AG08395 (cell line): Measurements from ENCODE around the gene RFESD.
A peak's percentile ranks its signal among the peaks of the same experiment; 100 is the strongest.

Experiments used
- DNase-seq: peaks from one replicate; pipeline ENCODE4 v3.0.0; 2012; ENCODE audit warnings: mixed read lengths, low spot score

RFESD gene

DNA sequence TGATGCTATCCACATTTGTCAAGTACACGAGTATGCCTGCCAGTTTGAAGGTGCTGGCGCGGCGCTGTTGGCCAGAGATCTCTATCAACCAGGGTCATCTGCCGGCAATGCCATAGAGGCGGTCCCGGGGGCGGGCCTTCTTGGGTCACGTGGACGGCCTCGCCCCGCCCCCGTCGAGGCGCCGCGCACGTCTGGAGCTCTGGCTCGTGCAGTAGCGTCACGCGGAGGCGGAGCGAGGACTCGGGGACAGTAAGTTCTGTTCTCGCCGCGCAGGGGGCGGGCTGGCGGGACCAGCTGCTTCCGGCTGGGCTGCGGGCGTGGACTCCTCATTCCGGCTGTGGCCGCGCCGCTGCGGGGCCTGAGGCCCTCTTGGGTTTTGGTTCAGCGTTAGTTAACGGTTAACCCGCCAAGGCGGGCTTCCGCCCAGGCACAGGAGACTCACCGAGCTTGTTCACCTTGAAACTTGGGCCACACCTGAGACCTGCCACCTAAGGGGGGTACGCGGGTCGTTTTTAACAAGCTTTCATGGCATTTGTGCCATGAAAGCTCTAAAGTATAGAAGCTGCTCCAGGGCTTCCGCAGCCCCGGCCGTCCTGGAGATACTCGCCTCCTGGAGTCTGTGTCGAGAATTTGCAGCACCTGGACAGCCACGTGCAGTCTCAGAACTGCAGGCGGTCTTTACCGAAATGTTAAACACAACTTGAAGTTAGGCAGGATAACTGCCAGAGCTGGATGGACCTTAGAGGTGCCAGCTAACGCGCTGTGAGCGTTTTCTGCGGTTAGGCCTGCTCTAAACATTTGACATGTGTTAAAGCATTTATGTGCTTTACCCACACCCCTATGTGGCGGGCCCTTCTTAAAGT is at the start of gene RFESD:
Gene RFESD (plus strand): TSS at position 209 of the 863 bp plus-strand sequence. CDS start 5,495 bp downstream, outside the sequence.
- DNase-seq: peak; percentile 96

DNA sequence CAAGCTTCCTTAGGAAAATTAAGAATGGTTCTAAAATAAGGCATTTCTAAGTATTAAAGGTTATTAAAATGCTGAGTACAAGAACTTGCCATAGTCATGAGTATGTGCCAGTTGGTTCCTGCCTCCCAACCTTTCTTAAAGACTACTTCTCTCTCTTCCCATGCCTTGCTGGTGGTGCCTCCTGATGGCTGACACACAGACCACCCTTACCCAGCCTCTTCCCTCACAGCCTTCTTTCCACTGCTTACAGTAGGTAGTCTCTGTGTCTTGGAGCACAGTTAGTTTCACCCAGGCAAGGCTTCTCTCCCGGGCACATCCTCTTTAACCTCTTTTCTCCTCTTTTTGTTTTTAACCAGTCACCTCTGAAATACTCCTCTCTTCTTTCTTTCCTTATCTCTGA is 47.3 kb upstream of the RFESD start:
- DNase-seq: no peak

DNA sequence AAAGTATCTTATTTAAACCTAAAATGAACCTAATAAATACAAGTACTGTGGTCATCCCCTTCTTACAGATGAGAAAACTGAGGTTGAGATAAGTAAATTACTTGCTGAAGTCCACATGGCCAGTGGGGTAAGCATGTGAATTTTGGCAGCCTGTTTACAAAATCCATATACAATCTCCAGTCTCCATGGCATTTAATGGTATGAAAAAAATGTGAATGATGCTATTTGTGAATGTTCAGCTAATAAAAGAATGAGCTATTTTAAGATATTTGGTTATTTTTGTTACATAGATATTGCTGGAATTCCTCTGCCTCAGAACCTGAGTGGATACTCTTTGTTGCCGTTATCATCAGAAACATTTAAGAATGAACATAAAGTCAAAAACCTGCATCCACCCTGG is 46.0 kb upstream of the RFESD start:
- peak; percentile 10 for DNase-seq

DNA sequence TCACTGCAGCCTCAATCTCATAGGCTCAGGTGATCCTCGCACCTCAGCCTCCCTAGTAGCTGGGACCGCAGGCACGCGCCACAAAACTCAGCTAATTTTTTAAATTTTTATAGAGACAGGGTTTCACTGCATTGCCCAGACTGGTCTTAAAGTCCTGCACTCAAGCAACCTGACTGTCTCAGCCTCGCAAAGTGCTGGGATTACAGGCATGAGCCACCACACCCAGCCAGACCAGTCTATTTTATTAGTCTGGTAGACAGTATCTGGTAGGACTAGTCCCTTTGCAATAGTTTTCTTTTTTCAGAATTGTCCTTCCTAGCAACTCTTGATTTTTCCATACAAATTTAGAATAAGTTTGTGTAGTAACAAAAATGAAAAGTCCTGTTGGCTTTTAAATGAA is 40.8 kb upstream of the RFESD start:
- no peak for DNase-seq

DNA sequence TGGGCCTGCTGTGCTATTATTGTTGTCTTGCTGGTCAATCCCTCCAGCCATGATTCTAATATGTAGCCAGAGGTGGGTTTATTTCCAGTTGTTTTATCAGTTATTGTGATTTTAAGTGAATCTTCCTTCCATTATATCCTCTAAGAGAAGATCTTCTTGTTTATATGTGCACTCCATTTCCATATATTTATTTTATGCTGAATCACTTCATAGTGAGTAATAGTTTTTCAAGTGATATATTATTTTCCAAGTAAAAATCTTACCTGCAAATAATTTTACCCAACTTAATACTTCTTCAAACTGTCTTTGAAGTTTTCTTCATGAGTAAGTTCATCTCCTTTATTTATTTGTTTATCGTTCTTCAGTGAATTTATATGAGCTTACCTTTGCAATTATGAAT is 40.2 kb upstream of the RFESD start:
- DNase-seq: no peak

DNA sequence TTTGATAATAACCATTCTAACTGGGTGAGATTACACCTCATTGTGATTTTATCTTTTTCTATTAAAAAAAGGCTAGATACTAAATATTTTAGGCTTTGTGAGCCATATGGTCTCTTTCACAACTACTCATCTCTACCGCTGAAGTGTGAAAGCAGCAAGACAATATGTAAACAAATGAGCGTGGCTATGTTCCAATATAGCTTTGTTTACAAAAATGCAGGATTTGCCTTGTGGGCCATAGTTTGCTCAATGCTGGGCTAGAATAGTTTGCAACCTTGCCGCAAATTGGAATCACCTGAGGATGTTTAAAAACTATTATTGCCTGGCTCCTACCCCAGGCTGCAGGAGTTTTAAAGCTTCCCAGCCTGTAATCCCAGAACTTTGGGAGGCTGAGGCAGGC is 36.9 kb upstream of the RFESD start:
- no peak for DNase-seq

DNA sequence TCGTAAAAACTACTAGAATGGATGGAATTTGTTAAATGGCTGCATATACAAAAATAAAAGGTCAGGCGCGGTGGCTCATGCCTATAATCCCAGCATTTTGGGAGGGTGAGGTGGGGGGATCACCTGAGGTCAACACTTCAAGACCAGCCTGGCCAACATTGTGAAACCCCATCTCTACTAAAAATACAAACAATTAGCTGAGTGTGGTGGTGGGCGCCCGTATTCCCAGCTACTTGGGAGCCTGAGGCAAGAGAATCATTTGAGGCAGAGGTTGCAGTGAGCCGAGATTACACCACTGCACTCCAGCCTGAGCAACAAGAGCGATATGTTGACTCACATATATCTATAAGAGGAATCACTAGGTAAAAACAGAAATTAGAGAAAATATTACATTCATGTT is 36.0 kb upstream of the RFESD start:
- DNase-seq: no peak

DNA sequence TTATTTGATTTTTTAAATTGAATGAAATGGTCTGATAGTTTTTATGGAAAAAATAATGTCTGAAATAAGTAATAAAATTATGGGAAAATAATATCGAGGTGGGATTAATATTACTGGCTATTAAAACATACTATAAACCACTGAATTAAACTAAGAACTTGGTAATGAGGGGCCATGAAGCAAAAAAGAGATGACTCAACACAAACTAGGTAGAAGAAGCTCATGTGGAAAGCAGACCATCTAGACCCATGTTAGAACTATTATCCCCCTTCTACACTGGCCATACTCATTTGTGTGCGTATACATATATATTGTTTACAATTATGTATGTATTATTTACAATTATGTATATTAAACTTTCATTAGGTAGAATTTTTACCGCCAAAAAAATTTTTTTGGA is 35.2 kb upstream of the RFESD start:
- no peak for DNase-seq

DNA sequence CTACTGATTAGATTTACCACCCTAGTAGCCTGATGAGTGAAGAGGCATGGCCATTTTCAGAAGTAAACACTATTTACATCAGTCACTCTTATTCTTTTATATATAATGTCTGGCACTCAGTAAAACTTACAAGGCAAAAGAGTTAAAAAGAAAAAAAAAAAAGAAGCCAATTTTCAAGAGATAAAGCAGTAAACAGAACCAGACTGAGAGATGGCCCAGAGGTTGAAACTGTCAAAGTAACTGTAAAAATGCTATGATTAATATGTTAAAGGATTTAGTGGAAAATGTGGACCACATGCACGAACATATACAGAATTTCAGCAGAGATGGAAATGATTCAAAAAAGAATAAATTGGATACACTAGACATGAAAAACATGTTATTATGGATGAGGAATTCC is 33.1 kb upstream of the RFESD start:
- DNase-seq: no peak

DNA sequence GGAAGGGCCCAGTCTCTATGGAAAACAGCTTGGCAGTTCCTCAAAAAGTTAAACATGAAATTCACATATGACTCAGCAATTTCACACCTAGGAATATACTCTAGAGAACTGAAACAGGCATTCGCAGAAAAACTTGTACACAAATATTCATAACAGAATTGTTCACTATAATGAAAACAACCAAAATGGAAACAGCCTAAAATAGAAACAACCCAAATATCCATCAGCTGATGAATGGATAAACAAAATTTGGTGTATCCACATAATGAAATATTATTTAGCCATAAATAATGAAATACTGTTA is 31.5 kb upstream of the RFESD start:
- no peak for DNase-seq

DNA sequence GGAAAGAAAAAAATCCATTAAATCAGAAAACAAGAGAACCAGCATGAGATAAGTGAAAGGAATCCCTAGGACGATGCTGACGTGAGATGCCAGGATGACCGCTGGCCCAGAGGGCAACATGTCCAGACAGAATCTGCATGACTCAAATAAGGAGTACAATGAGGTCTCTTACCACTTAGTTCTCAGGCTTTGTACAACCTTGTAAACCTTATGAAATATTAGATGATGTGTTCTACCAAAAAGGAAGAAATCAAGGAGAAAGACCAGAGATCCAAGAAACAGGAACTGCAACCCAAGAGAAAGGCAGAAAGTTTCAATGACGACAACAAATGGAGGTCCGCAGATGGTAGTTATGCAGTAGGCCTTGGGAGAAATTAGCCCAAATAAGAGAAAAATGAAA is 29.5 kb upstream of the RFESD start:
- no peak for DNase-seq

DNA sequence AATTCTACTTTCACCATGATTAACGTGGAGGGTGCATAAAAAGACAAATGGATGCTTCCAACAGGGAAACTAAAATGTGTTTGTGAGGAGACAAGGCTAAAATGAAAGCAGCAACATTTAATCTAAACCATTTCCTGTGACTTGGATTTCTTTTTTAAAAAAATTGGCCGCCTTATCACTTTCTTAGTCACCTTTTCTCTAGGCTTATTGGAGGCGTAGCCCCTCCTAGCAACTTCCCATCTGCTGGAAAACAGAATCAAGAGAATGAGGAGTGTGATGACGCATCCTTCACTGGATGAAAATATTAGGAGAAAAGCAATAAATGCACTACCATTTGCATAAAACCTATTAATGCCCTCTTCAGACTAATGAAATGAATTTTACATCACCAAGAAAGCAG is 27.5 kb upstream of the RFESD start:
- DNase-seq: no peak

DNA sequence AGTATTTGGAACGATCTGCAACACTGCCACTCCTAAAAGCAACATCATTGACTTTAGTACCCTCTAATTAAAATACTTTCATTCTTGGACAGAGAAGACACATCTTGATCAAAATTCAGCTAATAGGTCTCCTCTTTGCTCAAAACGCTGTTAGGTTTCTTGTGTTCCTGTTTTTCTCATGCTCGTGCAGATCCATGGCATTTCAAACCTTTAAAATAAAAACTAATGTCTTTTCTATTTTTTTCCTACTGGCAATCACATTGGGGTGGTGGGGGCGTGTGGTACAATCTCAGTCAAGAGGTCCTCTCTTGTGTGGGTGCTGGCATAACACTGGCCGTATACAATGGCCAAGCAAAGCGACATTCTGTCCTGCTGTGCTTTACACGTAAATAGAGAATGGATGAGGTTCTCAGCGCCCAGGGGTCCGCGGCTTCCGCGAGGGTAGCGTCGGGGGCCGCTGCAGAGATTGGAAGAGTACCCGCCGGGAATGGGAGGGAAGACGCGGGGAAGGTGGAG is 27.0 kb upstream of the RFESD start:
- DNase-seq: no peak

DNA sequence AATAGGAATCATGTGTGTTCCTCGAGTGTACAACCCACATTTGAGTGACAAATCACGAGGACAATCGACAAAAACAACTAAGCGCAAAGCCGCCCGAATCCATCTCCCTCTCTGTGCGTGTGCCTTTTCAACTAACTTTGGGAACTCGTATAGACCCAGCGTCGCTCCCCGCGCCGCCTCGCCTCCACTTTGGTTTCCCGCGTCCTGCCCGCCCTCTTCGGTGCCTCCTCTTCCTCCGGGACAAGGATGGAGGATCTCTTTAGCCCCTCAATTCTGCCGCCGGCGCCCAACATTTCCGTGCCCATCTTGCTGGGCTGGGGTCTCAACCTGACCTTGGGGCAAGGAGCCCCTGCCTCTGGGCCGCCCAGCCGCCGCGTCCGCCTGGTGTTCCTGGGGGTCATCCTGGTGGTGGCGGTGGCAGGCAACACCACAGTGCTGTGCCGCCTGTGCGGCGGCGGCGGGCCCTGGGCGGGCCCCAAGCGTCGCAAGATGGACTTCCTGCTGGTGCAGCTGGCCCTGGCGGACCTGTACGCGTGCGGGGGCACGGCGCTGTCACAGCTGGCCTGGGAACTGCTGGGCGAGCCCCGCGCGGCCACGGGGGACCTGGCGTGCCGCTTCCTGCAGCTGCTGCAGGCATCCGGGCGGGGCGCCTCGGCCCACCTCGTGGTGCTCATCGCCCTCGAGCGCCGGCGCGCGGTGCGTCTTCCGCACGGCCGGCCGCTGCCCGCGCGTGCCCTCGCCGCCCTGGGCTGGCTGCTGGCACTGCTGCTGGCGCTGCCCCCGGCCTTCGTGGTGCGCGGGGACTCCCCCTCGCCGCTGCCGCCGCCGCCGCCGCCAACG is 26.3 kb upstream of the RFESD start, which contains the start of gene GPR150:
Gene GPR150 (plus strand): TSS at position 58 of the 840 bp plus-strand sequence. CDS start 189 bp downstream, at position 247.
- DNase-seq: peak; percentile 35

DNA sequence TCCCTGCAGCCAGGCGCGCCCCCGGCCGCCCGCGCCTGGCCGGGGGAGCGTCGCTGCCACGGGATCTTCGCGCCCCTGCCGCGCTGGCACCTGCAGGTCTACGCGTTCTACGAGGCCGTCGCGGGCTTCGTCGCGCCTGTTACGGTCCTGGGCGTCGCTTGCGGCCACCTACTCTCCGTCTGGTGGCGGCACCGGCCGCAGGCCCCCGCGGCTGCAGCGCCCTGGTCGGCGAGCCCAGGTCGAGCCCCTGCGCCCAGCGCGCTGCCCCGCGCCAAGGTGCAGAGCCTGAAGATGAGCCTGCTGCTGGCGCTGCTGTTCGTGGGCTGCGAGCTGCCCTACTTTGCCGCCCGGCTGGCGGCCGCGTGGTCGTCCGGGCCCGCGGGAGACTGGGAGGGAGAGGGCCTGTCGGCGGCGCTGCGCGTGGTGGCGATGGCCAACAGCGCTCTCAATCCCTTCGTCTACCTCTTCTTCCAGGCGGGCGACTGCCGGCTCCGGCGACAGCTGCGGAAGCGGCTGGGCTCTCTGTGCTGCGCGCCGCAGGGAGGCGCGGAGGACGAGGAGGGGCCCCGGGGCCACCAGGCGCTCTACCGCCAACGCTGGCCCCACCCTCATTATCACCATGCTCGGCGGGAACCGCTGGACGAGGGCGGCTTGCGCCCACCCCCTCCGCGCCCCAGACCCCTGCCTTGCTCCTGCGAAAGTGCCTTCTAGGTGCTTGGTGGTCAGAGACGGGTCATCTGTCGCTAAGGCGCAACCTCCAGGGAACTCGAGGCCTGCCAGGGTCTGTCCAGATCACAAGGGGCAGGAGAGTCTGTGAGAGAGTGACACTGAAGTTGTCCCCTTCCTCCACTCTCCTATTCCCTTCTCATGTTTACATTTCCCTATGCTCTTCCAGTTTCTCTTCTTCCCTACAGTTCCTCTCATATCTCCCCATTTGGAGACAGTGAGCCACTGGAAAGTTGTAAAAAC is 25.4 kb upstream of the RFESD start:
- DNase-seq: peak; percentile 28

DNA sequence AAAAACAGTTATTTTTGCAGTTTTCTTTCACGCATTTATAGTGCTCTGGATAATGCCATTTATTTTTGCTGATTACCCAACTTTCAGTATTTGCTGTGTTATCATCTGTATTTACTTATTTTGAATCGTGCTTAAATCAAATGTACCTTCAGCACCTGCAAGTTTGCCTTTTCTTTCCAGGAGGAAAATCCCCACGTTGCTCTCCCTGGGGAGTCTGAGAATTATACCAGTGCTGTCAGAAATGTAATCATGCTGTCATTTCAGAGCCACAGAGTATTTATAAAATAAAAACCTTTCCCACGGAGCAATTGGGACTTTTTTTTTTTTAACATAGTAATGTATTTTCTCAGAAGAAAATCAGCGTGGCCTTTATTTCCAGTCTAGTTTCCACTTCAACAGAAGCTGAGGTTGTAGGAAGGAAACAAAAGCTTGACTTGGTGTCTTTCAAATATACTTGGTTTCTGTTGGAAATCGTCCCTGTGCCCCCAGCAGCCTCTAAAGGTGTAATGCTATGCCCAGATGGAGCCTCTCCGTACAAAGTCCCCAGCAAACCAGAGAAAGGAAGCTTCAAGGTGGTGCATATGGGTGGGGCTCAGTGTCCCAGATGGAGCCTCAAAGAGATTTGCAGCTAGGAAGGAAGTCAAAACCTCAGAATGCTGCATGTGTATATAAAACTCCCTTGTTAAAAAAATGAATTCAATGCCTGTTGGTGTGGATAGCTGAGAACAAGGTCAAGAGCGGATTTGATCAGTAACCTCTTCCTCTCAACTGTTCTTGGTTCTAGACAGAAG is 24.5 kb upstream of the RFESD start:
- DNase-seq: no peak

DNA sequence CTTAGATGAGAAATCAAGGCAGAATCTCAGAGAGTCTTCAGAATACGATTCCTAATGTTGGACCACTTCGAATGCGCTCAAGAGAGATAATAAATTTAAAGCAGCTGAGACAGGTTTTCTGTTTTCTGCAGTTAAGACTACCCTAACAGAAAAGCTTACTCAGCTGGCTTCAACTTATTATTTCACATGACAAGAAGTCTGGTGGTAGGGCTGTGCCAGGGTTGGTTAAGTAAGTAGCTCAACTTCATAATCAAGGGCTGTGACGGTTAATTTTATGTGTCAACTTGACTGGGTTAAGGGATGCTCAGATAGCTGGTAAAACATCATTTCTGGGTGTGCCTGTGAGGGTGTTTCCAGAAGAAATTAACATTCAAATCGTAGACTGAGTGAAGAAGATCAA is 22.9 kb upstream of the RFESD start:
- no peak for DNase-seq

DNA sequence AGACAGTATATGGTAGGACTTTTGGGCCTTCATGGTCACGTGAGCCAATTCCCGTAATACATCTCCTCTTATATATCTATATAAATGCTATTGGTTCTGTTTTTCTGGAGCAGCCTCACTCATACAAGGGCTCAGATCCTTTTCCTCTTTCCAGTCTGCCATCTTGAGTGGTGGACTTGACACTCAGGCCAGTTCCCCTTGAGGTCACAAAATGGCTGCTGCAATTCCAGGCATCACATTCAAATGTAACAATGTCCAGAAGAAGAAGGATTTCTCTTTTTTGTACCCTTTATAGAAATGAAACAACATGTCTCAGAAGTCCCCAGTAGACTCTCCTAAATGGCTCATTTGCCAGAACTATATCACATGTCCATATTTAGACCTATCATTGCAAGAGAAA is 22.2 kb upstream of the RFESD start:
- DNase-seq: no peak

DNA sequence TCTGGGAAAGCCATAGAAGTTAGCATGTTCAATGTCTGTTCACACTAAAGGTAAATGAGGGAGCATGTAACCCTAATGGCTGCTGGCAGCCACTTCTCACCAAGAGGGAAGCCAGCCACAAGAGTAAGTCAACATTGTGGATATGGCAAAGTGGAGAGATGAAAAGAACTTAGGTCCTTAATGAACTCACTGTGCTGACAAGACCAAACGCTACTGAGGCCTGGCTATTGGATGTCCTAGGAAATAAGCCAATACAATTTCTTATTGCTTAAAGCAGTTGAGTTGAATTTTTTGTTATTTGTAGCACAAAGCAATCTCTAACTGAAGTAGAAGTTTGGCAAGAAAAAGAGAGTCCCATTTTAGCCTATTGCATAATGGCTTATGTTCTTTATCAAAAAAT is 19.9 kb upstream of the RFESD start:
- no peak for DNase-seq

DNA sequence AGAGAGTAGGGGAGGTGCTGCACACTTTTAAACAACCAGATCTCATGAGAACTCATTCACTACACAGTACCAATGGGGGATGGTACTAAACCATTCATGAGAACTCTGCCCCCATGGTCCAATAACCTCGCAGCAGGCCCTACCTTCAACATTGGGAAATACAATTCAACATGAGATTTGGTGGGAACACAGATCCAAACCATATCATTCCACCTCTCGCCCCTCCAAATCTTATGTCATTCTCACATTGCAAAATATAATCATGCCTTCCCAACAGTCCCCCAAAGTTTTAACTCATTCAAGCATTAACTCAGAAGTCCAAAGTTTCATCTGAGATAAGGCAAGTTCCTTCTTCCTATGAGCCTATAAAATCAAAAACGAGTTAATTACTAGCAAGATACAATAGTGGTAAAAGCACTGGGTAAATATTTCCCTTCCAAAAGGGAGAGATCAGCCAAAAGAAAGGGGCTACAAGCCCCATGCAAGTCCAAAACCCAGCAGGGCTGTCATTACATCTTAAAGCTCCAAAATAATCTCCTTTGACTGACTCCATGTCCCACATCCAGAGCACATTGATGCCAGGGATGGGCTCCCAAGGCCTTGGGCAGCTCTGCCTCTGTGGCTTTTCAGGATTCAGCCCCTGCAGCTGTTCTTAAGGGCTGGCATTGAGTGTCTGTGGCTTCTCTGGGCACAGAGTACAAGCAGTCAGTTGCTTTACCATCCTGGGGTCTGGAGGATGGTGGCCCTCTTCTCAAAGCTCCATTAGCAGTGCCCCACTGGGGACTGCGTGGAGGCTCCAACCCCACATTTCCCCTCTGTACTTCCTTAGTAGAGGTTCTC is 18.4 kb upstream of the RFESD start:
- no peak for DNase-seq
